Measurements from ENCODE around the gene CHST13. TPM values are rescaled to one million over a fixed set of nuclear protein-coding genes. Genes with fewer than 3 reads are reported as not detected.

The CHST13 gene, protein sequence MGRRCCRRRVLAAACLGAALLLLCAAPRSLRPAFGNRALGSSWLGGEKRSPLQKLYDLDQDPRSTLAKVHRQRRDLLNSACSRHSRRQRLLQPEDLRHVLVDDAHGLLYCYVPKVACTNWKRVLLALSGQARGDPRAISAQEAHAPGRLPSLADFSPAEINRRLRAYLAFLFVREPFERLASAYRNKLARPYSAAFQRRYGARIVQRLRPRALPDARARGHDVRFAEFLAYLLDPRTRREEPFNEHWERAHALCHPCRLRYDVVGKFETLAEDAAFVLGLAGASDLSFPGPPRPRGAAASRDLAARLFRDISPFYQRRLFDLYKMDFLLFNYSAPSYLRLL
- 0.16 TPM for total RNA-seq
- long read RNA-seq = 0 reads

DNA sequence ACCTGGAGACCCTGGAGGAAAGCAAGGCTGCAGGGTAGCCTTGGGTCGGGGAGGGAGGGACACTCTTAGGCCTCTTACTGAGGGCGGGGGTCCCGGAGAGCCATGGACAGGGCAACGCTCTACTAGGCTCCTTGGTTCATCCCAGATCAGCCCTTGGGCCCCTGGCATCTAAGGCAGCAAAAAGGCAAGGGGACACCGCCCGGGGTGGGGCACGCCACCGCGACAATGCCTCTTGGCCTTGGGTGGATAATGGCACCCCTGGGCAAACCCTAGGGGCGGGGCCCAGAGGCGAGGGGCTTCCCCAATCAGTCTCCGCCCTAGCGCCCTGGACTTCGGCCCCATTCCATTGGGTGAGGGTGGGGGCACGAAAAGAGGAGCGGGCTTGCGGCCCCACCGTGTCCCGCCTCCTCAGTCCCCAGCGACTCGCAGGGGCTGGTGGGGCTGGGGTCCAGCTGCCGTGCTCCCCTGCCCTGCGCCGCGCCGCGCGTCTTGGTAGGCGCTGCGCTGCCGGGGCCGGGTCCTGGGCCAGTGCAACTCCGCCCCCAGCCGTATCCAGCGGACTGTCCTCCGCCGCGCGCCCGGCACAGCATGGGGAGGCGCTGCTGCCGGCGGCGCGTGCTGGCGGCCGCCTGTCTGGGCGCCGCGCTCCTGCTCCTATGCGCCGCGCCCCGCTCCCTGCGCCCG is at the start of gene CHST13:
CHST13 (plus strand) TSS at position 411 of the 684 bp plus-strand sequence; CDS start at position 589, 178 bp downstream.
- intact Hi-C loops (cut with DNase I) = loop anchor here (2.0 to 5.0 kb wide), 3 partner anchors 45 to 1023 kb away; no protein-coding TSS in a partner anchor
- peak; percentile 81 for DNase-seq (ENCODE audit: low spot score)

DNA sequence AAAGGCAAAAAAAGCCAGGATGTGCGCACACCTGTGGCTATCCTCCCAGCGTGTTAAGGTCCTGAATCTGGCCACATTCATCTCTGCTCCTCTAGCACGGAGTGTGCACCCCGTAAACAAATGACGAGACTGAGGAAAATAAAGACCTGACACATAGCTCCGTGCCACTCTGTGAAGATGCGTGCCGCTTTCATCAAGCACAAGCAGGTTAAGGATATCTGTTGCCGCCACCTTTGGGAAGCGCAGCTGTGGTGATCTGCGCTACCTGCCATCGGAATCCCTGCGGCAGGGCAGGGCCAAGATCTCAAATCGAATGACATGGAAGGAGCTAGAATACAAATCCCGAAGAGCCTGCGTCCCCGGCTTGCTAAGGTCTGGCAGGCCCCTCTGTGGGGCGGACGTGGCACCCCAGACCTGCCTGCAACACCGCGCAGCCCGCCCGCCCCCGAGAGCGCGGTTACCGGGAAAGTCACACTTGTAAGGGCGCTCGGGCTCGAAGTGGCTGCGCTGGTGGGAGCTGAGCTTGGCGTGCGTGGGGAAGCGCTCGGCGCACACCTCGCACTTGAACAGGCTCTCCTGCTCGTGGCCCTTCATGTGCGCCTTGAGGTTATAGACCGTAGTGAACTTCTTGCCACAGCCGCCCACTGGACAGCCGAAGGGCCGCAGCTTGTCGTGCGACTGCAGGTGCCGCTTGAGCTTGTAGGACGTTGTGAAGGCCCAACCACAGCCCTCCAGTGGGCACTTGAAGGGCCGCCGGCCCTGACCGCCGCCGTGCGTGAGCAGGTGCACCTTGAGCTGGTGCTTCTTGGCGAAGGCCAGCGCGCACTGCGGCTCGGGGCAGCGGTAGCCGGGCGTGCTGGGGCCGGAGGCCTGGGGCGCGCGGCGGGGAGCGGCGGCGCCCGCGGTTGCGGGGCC is 49.2 kb upstream of the CHST13 start:
- intact Hi-C loops (cut with DNase I) = loop anchor here (10.0 kb wide), 2 partner anchors 390 to 1200 kb away; partner anchors contain the start of genes ABTB1 and SLC41A3
- DNase-seq (ENCODE audit: low spot score) = no peak

DNA sequence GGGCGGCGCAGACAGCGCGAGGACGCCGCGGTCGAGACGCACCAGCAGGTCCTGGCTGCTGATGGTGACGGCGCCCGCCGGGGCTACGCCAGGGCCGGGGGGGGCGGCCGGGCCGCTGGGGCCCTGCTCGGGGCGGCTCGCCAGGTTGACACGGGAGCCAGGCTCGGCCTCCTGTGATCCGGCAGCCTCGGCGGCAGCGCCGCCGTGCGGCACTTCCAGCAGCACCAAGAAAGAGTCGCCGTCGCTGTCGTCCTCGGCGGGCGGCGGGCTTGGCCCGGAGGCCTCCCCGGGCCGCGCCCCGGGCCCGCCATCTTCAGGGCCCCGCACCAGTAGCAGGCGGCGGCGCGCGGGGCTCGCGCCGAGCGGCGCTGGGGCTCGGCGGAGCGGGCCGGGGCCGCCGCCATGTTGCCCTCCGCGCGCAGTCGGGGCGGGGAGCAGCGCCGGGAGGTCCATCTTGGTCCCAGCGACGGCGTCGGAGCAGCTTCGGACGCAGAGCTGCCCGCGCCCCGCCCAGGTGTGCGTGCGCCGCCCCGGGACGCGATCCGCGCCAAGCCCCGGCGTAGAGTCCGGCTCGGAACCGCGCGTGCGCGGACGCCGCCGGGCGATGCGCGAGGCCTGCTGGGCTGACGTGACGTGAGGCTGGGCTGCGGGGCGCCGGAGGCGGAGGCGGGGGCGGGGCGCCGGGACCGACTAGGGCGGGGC is 48.4 kb upstream of the CHST13 start, which contains the start of gene ZXDC:
ZXDC (minus strand) TSS at position 479 of the 702 bp plus-strand sequence; CDS start at position 453, 26 bp downstream.
- intact Hi-C loops (cut with DNase I) = loop anchor here (10.0 kb wide), 2 partner anchors 391 to 1199 kb away; partner anchors contain the start of genes ABTB1 and SLC41A3

DNA sequence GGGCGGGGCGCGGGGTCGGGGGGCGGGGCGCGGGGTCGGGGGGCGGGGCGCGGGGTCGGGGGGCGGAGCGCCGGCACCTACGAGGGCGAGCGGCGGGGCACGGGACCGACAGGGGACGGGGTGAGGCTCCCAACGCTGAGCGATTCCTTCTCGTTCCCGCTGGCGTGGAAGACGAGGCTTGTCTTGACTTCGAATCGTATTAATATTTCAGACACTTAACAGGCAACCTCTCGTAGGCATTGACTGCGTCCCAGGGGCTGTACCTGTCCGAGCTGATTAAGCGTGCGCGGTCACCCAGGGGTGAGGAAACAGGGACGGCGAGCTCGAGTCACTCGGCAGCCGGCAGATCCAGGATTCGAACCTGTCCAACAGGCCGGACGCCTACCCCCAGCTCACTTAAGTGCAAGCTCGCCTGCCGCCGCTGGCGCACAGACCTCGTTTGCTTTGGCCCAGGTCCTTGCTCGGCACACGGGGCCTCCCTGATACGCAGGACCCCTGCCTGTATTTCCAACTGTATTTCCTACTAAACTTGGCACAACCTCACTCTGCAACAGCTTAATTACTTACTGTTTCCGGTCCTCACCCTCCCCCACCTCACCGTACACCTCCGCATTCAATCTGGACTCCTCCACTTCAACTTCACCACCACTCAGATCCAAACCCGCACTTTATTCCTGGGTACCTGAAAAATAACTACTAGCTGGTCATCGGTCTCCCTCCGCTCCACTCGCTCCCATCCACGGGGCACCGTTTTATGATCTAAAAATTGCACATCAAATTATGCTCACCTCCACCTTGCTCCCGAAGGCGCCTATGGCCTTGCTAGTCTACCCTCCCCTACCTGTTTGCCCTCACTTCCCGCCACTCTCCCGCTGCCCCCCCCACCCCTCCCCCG is 47.5 kb upstream of the CHST13 start:
- intact Hi-C loops (cut with DNase I) = loop anchor here (10.0 kb wide), 2 partner anchors 392 to 1198 kb away; partner anchors contain the start of genes ABTB1 and SLC41A3
- DNase-seq (ENCODE audit: low spot score) = no peak

More for the DNA sequence above, 48.4 kb upstream of the CHST13 start, which contains the start of gene ZXDC:
- DNase-seq (ENCODE audit: low spot score) = peak; percentile 99

DNA sequence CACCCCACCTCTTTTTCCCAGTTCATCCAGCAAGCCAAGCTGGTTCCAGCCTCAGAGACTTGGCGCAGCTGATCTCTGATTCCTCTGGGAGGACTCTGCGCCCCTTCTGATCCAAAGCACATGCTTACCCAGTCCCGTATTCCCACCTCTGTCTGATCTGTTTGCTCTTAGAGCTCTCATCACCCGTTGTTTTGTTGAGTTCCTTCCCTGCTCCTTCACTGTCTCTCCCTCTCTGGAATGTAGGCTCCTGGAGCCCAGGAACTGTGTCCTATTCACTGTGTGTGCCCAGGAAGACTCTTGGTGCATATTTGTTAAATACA is 46.9 kb upstream of the CHST13 start:
- no peak for DNase-seq (ENCODE audit: low spot score)
- intact Hi-C loops (cut with DNase I) = loop anchor here (10.0 kb wide), 2 partner anchors 392 to 1198 kb away; partner anchors contain the start of genes ABTB1 and SLC41A3

DNA sequence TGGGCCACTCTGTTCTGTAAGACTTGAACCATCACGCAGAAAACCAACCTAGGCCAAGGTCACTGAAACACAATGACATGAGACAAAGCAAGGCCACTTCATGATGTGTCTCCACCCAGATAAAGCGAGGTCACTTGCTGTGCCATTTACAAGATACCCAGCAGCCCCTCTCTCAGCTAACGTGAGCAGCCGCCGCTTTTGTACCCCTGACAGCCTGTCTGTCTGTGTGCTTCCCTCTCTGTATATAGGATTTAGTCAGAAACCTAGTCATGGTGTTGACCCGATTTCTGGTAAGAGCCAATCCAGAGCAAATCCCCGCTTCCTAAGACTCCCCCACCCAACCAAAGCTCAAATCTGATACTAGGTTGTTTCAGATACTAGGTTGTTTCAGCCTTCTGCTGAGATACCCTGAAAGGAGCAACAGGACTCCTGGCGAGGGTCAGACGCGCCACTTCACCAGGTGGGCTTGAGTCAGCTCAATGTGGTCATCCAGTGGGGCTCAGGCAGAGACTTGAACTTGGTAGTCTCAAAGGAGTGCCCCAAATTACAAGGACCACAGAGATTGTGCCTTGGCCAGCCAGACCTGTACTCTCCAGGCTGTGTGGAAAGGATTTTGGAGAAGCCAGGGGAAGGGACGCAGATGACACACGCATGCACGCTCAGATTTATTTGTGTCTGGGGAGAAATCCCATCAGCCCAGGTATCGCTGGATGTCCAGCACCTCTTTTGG is 45.2 kb upstream of the CHST13 start:
- intact Hi-C loops (cut with DNase I) = loop anchor here (10.0 kb wide), 2 partner anchors 394 to 1196 kb away; partner anchors contain the start of genes ABTB1 and SLC41A3
- DNase-seq (ENCODE audit: low spot score) = no peak

DNA sequence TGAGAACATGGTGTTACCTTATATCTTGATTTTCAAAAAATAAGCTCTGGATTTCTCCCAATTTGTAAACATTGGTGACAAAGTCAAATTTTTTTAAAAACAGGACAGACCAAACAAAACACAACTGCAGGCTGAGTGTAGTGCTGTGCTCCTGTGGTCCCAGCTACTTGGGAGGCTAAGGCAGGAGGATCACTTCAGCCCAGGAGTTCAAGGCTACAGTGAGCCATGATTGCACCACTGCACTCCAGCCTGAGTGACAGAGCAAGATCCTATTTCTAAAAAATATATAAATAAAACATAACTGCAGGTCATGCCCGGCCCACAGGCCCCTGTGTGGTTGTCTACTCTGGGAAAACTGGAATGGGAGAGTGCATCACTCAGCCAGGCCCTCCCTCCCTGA is 44.3 kb upstream of the CHST13 start:
- intact Hi-C loops (cut with DNase I) = loop anchor here (10.0 kb wide), 2 partner anchors 395 to 1195 kb away; partner anchors contain the start of genes ABTB1 and SLC41A3
- no peak for DNase-seq (ENCODE audit: low spot score)

DNA sequence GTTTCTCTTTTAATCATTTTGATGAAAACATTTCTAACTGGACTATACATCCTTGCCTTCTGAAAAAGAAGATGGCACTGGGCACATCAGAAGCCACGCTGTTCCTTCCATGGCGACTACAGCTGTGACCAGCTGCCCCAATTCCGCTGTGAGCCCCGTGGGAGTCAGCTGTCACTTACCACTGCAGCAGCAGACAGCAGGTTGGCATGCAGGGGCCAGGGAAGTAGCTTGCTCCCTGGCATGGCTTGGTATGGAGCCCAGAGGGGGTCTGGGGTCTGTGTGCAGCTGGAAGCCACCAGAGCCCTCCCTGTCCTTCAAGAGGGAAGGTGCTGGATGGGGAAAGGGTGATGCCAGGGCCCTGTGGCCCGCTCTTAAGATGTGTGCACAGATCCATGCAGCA is 43.7 kb upstream of the CHST13 start:
- DNase-seq (ENCODE audit: low spot score) = no peak
- intact Hi-C loops (cut with DNase I) = no loop called here

DNA sequence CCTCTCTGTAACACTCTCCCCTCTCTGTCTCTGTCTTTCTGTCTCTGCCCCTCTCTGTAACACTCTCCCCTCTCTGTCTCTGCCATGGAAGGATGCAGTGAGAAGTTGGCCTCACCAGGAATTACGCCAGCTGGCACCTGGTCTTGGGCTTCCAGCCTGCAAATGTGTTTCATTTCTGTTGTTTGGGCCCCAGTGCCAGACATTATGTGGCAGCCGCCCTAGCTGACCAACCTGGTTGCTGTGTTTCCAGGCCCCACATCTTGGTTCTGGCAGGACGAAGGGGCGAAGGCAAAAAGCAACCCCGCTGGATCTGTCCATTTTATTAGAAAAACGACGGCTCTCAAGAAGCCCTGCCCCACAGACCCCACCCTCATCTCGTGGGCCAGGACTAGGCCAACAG is 43.1 kb upstream of the CHST13 start:
- DNase-seq (ENCODE audit: low spot score) = no peak
- intact Hi-C loops (cut with DNase I) = no loop called here

DNA sequence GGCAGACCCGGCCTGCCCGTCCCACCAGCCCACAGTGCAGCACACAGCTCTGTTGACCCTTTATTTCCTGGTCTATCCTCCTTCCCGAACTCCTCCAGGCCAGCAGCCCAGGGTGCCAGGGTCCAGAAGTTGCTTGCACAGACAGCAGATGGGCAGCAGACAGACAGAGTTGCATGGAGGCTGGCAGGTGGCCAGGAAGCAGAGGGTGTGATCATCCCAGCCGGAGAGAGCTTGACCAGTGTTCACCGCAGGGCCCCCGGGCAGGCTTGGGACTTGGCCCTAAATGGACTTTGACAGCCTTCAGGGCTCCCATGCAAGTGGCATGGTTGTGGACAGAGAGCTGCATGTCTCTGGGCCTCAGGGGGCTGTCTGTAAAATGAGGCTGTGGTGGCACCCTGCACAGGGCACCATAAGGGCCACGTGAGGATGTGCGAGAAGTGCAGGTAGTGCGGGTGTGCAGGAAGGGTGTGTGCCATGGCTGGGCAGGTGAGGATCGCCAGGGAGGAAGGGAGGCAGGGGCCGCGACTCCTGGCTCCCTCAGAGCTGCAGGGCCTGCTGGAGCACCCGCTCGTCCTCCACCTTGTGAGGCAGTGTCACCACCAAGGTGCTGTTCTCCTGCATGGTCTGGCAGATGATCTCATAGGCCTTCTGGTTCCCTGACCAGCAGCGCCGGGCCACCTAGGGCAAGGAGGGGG is 42.0 kb upstream of the CHST13 start:
- intact Hi-C loops (cut with DNase I) = no loop called here
- no peak for DNase-seq (ENCODE audit: low spot score)

DNA sequence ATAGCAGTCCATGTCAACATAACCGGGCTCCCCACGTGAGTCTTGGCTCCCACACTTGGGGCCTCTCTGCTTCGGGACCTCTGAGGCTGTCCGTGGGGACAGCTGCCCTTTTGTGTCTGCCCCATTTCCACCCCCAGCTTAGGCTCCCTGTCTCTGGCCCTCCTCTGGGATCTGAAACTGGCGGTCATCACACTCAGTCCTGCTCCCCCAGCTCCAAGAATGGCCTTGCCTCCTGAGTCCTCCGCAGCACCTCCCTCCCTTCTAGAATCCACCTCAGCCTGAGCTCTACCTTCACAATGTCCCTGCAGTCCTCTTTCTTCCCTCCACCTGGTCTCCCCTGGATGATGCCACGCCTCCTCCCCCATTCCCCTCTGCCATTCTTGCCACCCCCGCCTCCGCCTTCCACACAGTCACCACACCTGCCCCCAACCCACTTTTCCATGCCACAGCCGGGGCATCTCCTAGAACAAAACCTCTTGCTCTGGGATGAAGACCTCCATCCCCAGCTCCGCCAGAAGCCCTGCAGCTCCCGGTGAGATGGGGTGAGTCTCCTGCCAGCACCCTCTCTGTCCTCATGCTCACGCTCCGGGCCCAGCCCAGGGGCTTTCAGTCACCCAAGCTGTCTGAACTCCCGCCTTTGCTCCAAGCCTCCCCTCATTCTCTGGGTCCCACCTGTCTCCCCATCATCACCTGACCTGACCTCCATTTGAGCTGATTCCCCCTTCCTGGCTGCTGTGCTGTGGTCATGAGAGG is 41.3 kb upstream of the CHST13 start:
- DNase-seq (ENCODE audit: low spot score) = no peak
- intact Hi-C loops (cut with DNase I) = no loop called here

DNA sequence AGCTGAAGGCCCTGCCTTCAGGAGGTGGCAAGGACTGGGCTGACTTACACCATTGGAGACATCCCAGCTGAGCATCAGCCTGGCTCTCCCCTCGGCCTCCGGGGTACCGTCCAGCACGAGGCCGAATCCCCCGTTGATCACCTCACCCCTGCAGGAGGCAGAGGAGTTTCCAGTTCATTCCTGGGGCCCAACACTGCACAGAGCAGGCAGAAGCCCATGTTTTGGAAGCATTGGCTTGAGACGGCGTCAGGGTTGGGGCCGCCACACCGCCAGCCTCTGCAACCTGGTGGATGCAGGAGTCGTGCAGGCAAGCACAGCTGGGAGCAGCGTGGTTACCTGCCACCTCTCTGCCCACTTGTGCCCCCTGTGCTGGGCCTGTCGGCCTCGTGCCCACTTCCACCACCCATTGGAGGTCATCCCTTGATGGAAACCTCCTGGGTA is 40.6 kb upstream of the CHST13 start:
- intact Hi-C loops (cut with DNase I) = no loop called here
- no peak for DNase-seq (ENCODE audit: low spot score)

DNA sequence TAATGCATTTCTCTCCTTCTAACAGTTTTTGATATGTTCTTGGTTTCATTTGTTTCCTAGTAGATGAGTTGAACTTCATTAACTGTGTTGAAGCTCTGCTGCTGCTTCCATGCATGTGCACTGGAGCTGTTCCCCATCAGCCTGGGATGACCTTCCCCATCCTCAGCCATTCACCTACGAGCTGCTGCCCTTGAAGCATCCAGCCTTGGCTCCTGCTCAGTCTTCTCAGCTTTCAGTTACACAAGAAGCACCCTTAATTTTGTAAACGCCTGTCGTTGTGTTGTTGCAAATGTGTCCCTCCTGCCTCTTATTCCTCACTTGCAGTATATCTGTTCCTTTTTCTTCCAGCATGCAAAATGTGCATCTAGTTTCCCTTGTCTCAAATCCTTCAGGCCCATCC is 39.8 kb upstream of the CHST13 start:
- intact Hi-C loops (cut with DNase I) = no loop called here
- DNase-seq (ENCODE audit: low spot score) = no peak

DNA sequence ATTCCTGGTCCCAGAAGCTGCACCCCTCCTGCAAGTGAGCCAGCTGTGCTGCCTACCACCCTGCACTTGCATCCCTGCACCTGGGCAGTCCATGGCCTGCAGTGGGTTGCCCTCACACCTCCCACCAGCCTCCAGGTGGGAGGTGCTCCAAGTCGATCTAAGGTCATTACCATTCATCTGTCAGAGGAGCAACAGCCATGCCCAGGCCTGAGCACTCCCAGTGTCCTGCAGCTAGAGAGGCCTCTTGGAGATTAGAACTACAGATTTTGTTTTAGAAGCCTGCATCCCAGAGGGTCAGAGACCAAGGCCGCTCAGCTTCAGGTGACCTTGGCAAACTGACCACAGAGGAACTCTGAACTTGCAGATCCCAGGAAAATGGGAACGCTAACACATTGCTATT is 39.3 kb upstream of the CHST13 start:
- intact Hi-C loops (cut with DNase I) = no loop called here

DNA sequence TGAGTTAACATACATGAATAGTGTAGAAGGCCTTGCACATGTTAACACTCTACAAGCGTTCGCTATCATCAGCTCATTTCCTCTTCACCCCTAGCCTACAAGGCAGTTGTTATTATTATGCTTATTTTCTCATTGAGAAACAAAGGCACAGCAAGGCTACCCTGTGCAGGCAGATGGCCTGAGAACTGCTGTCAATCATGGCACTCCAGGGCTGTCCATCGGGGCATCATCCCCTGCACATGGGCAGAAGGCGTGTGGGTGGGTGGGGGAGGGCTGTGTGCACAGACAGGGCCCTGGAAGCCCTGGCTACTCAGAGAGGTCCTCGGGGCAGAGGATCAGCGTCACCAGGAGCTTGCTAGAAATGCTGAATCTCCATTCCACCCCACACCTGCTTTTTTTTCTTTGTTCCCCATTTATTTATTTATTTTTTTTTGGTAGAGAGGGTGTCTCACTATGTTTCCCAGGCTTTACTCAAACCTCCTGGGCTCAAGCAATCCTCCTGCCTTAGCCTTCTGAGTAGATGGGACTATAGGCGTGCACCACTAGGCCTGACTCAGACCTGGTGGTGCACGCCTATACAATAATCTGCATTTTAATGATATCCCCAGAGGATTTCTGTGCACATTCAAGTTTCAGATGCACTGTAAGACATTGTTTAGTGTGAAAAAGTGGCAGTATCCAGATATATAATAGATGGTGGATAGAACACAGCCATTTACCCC is 38.6 kb upstream of the CHST13 start:
- intact Hi-C loops (cut with DNase I) = no loop called here
- DNase-seq (ENCODE audit: low spot score) = no peak

More for the DNA sequence above, 39.3 kb upstream of the CHST13 start:
- no peak for DNase-seq (ENCODE audit: low spot score)

Measured in cardiac septum (tissue), 1 donor.